SK-N-SH (cell line): ENCODE measurements around the gene PARP2.

ENCODE experiments used
- CTCF ChIP-seq: fragments of 200-600 bp; sonication (generic); IDR thresholded peaks from 2 replicates; pipeline ENCODE4 v1.6.1; 2017; ENCODE audit warnings: antibody characterized with exemption, mild to moderate bottlenecking, moderate library complexity
- RCOR1 ChIP-seq: fragments of 150-350 bp; IDR thresholded peaks from 2 replicates; pipeline ENCODE4 v1.6.1; 2017; ENCODE audit warnings: antibody characterized with exemption, low read length

GRCh38 chr14:20332431-20332787, 11.0 kb upstream of the PARP2 start:
- no peak for TF ChIP-seq CTCF
- TF ChIP-seq RCOR1, result no peak
